NCI-H2107 (cell line): Measurements from ENCODE around the gene CHN1.
A peak's percentile ranks its signal among the peaks of the same experiment; 100 is the strongest.

Source experiments
- DNase-seq: peaks from one replicate; lab custom pipeline; 2025; lab: John Stamatoyannopoulos, UW

The CHN1 gene

DNA sequence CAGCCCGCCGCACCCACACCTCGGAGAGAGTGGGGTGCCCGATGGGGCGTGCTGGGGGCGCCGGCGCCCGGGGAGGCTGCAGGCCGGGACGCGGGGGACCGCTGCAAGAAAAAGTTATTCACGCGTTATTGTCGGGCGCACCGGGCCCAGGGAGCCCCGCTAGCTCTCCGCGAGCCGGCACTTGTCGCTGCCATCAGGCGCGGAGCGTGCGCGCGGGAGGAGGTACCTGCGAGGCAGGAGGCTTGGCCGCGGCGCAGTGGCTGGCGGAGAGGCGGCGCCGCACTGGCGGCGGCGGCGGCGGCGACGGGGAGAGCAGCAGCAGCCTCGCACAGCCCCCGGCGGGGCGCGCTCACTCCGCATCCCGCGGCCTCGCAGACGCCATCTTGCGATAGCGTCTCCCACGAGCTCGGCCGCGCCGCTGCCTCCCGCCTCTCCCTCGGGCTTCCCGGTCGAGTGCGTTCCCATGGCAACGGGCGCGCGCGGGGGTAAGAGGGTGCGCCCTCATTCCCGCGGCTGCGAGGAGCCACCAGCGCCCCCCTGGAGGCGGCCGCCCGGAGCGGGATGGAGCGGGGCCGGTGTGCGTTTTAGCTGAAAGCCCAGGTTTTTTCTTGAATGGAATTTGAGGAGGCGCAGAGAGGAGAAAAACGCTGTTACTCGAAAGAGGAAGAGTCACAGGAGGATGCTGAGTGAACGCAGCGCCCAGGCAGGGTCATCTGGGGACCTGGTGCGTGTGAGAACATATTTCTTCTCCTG lies at the start of gene CHN1:
CHN1 (minus strand) TSS at position 402 of the 753 bp plus-strand sequence. CDS start 469 bp downstream, outside the sequence.
- peak; percentile 31 for DNase-seq

DNA sequence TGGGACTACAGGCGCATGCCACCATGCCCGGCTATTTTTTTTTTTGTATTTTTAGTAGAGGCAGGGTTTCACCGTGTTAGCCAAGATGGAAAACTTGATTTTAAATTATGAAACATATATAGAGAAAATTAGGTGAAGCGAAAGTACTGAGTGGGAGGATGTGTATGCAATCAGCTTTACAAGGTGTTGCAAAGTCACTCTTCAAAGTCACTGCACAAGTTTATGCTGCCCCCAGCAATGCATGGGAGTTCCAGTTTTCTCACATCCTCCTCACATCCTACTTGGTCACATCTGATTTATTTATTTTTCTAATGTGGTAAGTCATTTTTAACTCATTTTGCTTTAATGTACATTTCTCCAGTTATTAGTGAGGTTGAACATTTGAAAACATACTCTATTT lies 49.2 kb upstream of the CHN1 start:
- no peak for DNase-seq

DNA sequence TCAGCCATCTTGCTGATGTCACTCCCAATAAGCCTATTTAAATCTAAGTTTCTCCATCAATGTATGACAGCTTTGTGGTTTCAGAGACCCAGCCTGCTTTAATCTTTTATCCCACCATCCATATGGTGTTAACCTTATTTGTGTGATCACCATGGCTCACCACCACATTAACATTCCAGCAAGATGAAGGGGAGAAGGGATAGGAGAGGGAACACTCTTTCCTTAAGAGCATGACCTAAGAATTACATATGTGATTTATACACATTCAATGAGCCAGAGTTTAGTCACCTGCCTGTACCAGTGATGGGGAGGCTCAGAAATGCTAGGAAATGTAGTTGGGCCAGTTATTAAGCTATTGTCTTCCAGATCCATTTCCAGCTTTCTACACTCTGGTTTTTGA lies 44.5 kb upstream of the CHN1 start:
- DNase-seq, result no peak

GRCh38 chr2:175048275-175048674 lies 43.1 kb upstream of the CHN1 start:
- no peak for DNase-seq

DNA sequence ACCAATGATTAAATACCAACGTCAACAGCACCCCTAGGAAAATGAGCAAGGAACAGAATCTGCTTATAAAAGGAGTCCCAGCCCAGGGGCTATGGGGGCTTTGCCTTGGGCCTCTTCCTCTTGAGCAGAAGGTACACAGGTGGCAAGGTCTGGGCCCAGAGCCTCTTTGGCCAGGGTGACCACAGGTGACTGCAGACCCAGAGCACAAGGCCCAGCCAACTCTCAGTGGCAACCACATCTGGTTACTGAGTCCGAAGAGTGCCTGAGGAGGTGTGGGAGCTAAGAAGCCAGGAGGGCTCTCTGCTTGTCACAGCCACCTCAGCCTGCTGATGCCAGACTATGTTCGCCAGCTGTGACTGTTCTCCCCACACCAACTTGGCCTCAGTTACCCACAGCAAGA lies 34.3 kb upstream of the CHN1 start:
- no peak for DNase-seq

DNA sequence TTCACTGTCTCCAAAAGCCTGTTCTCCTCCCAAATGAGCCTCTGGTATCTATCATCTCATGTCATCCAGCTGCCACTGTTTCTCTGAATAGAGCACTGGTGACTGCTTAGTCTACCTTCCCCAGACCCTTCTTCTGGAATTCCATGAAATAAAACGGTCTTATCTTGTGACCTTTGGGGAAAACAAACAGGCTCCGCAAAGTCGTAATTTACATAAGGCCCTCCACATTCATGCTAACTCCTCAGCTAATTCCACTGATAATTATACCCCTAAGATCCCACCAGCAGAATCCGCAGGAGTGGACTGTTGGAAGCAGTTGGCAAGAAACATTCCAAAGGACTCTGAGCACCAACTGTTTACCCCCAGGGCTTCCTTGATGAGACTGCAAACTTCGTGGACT lies 33.9 kb upstream of the CHN1 start:
- DNase-seq, result no peak

- DNase-seq, result no peak
Observed at GRCh38 chr2:175037941-175038340, 32.8 kb upstream of the CHN1 start.

GRCh38 chr2:175036582-175037018 lies 31.4 kb upstream of the CHN1 start:
- no peak for DNase-seq

DNA sequence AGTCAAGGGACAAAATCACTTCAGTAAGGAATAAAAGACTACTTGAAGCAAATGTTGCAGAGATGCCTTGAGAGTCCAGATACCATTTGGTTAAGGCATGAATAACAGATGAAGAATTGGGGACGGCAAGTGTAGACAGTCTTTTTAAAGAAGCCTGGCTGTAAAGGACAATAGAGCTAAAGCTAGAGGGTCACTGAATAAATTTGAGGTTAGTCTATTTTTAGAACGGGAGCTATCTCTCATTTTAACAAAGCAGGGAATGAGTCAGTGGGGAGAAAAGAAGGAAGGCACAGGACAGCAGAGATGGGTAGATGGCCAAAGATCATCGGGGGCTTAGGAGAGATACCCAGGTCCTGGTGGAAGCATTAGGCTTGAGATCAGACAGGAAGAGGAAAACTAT lies 30.6 kb upstream of the CHN1 start:
- DNase-seq, result no peak

- DNase-seq, result no peak
Observed at GRCh38 chr2:175034716-175035115, 29.5 kb upstream of the CHN1 start.

GRCh38 chr2:175030380-175031271 lies 25.4 kb upstream of the CHN1 start:
- DNase-seq, result peak; percentile 15

GRCh38 chr2:175027755-175028154 lies 22.6 kb upstream of the CHN1 start:
- DNase-seq, result no peak

DNA sequence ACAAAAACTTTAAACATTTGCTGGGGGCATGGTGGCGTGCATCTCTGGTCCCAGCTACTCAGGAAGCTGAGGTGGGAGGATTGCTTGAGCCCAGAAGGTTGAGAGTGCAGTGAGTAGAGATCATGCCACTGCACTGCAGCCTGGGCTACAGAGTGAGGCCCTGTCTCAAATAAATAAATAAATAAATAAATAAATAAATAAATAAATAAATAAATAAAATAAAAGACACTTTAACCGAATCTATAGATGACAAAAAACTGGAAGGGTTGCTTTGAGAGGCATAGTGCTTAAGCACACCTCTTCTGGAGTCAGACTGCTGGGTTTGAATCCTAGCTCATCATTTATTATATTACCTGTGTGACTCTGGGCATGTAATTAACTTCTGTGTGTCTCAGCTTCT lies 21.2 kb upstream of the CHN1 start:
- DNase-seq, result no peak

DNA sequence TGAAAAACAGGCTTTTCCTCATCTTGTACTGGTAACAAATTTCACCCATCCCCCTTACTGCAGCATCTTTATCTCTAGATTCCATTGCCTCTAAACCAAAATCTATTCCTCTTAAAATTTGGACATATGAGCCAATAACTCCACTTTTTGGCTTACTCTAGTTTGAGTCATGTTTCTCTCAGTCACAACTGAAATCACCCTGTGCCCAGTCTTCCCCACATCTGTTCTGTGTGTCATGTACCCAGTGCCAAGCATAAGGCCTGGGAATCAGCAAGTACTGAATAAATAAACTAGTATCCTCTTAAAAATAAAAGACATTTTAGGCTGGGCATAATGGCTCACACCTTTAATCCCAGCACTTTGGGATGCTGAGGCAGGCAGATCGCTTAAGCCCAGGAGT lies 20.8 kb upstream of the CHN1 start:
- no peak for DNase-seq

GRCh38 chr2:175025233-175025632 lies 20.1 kb upstream of the CHN1 start:
- DNase-seq, result no peak

DNA sequence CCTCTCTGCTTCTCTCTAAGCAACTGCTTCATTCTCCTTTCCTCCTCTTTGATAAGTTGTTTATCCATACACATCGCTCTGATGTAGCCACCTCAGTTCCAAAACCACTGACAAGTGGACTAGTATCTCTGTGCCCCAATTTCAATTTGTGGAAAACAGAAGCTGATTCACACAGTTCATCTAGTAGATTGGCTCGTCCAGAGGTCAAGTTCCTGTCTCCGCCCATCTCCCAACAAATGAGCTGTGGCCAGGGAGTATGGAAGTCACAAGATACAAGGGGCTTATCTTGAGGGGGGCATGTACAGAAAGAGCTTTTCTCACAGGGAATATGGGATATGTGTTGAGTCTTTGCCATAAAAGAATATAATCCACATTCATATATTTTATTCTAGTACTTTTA lies 17.7 kb upstream of the CHN1 start:
- DNase-seq, result no peak

DNA sequence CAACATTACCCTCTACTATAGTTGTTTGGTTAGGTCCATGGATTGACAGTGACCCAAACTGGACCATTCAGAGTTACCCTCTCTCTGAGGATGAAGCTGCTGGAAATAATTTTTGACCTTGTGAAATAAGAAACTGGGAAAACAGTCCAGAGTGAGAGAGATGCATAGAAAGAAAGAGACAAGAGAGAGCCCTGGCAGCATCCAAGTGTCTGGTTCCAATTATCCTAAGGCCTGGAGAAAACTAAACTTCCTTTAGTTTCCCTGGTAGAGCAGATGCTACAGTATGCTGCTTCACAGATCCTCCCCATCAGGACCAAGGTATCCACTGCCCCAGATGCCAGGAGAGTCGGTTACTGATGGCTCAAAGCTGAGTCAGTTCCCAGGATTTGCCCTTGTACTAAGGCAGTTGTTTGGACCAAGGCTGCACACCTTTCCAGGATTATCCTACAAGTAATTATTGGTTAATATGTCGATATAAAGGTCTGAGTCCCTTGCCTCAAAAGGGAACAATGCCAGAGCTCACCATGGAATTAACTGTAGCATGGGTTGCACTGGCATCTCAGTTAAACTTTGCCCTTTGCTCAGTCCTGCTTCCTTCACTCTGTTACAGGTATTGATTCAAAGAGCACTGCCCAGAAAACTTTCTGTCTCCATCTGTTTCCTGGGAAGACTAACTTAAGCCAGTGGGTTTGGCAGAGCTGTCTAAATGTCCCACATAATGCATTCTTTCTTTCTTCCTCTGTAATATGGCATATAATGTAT lies 14.6 kb upstream of the CHN1 start:
- no peak for DNase-seq

DNA sequence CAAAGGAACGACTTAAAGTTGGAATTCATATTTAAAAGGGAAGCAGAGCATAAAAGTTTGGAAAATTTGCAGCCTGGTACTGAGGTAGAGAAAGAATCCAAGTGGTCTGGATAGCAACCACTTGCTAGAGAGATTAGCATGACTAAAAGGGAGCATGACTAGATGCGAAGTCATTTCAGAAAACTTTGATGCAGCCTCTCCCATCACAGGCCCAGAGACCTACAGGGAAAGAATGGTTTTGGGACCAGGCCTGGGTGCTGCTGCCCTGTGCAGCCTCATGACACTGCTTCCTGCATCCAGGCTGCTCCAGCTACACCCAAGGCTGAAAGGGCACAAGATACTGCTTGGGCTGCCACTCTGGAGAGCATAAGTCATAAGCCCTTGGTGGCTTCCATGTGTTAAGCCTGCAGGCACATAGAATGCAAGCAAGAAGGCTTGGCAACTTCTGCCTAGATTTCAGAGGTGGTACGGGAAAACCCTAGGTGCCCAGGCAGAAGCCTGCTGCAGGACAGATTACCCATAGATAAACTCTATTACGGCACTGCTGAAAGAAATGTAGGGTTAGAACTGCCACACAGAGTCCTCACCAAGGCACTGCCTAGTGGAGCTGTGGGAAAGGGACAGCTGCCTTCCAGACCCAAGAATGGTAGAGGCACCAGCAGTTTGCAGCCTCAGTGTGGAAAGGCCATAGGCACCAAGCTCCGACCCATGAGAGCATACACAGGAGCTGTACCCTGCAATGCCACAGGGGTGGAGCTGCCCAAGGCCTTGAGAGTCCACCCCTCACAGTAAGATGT lies 12.6 kb upstream of the CHN1 start:
- DNase-seq, result no peak

DNA sequence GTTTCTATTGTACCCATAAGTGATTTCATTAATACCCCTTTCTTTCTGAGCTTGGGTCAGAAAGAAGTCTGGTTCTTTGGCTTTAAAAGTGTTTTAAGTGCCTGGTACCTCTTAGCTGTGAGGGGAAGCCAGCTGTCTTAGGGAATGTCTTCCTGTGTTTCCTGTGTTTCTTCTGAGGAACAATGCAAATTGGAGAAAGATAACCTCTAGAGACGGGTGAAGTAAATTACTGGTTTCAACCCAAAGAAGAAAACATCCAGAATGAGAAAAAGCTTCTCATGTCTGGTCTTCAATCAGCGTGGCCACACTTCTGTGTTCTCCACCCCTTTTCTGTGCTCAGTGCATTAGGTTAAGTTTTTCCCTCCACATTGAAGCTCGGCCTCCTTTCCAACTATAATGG lies 10.2 kb upstream of the CHN1 start:
- DNase-seq, result no peak

GRCh38 chr2:175012516-175012915 lies 7.3 kb upstream of the CHN1 start:
- DNase-seq, result no peak

GRCh38 chr2:175011505-175011904 lies 6.3 kb upstream of the CHN1 start:
- DNase-seq, result no peak

DNA sequence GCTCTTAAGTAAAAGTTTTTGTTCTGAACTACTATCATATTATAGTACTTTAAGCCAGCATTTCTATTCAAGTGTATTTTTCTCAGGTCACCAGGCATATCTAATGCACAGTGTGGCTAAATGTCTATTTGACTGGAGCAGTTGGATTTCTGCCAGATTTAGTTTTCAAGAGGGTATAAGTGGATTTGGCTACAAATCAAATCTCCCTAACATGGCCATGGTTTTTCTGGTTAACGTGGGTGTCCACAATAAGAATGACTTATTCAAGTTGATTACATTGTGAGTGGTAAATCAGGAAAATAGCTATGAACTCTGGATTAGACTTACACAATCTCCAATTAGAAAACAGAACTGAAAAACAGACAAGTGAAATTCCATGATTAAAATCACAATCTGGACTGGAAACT lies 5.7 kb upstream of the CHN1 start:
- peak; percentile 62 for DNase-seq
